Measurements from ENCODE around the gene DBH.

Gene DBH

DNA sequence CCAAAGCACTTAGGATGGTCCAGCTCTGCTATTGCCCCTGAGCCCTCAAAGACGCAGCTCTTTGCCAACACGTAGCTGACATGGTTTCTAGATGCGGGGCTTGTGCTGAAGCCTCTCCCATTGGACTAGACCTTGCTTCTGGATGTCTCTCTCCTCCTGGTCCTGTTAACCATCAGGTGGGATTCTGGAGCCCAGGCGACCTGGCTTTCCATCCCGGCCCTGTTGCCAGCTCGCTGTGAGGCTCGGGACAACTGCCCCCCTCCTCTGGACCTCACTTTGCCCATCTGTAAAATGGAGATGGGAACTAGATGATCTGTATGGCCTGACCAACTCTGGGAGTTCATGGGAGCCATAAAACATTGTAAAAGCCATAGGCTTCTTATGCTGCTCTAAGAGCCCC lies 4.0 kb downstream of the DBH start:
- DNase-seq (no peak), ATAC-seq (ENCODE audit: insufficient read depth, low read depth) (no peak)
- H3K36me3 ChIP-seq (ENCODE audit: insufficient read depth, low read length): no peaks in the 10 kb centered on the region

DNA sequence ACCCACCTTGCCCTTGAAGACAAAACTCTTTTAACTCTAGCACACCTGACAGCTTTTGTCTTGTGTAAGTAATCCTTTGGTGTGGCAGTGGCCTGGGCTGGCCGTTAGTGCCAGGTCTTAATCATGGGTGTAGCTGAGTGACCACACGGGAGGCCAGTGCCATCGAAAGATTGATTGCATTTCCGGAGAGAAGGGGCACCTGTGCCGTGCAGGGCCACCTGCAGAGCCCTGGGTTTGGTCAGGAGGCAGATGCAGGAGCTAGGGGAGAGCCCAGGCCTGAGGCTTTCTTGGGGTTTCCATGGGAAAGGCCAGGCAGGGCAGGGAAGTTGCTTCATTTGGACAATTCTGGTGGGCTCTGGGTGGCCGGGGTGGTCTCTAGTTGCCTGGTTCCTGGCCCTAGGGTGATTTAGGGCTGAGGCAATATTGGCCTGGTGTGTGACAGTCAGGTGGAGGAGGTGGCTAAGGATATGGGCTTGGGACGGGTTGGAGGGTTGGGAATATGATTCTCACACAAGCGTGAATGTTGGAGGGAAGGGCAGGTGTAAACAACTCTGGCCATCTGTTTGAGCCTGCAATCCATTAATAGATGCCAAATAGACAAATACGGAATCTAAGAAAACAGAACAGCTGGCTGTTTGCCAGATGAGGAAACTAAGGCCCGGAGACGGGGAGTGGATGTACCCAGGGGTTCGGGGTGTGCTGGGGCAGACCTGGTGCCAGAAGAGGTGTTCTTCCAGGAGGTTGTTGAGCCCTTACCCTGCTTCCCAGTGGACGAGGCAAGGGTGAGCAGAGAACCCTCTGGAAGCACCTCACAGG lies 4.6 kb downstream of the DBH start:
- H3K79me2 ChIP-seq (ENCODE audit: insufficient read depth, low read length): no peaks in the 10 kb centered on the region
- no peak overlapping the region for H2AFZ ChIP-seq (ENCODE audit: low read depth, low read length)
- no peaks in the 10 kb centered on the region for H3K36me3 ChIP-seq (ENCODE audit: insufficient read depth, low read length)
- no peaks in the 10 kb centered on the region for H3K27me3 ChIP-seq (ENCODE audit: insufficient read depth, low read length, poor library complexity)
- H3K27ac ChIP-seq (ENCODE audit: low read length): no peak overlapping the region
- H3K9me3 ChIP-seq (ENCODE audit: insufficient read depth, low read length, severe bottlenecking): no peaks in the 10 kb centered on the region
- ATAC-seq (ENCODE audit: insufficient read depth, low read depth) (no peak), DNase-seq (no peak)
- no peaks in the 10 kb centered on the region for H3K4me1 ChIP-seq (ENCODE audit: insufficient read depth, low read length)
- H3K4me2 ChIP-seq (ENCODE audit: insufficient read depth, low read length): no peak overlapping the region
- H3K9ac ChIP-seq (ENCODE audit: low read depth, low read length): no peak overlapping the region
- H3K4me3 ChIP-seq (ENCODE audit: low read depth in 1 of 2, low read length in 2 of 2): no peak overlapping the region
- no peaks in the 10 kb centered on the region for H4K20me1 ChIP-seq (ENCODE audit: insufficient read depth, low read length)
- TF ChIP-seq, protein P1, sequence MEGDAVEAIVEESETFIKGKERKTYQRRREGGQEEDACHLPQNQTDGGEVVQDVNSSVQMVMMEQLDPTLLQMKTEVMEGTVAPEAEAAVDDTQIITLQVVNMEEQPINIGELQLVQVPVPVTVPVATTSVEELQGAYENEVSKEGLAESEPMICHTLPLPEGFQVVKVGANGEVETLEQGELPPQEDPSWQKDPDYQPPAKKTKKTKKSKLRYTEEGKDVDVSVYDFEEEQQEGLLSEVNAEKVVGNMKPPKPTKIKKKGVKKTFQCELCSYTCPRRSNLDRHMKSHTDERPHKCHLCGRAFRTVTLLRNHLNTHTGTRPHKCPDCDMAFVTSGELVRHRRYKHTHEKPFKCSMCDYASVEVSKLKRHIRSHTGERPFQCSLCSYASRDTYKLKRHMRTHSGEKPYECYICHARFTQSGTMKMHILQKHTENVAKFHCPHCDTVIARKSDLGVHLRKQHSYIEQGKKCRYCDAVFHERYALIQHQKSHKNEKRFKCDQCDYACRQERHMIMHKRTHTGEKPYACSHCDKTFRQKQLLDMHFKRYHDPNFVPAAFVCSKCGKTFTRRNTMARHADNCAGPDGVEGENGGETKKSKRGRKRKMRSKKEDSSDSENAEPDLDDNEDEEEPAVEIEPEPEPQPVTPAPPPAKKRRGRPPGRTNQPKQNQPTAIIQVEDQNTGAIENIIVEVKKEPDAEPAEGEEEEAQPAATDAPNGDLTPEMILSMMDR (IDR thresholded peaks at IDR 0.05; ENCODE audit: borderline replicate concordance, extremely low read depth, low read length, poor library complexity, severe bottlenecking): no peak
- TF ChIP-seq EZH2 (IDR thresholded peaks at IDR 0.05; ENCODE audit: borderline replicate concordance, low read depth, low read length, severe bottlenecking): no peak

More for the DNA sequence above, 4.0 kb downstream of the DBH start:
- Histone ChIP-seq H3K9ac (ENCODE audit: low read depth, low read length) (no peak overlapping the region), H3K9me3 (ENCODE audit: insufficient read depth, low read length, severe bottlenecking) (no peaks in the 10 kb centered on the region), H3K4me2 (ENCODE audit: insufficient read depth, low read length) (no peak overlapping the region), H3K79me2 (ENCODE audit: insufficient read depth, low read length) (no peaks in the 10 kb centered on the region), H3K4me1 (ENCODE audit: insufficient read depth, low read length) (no peaks in the 10 kb centered on the region), H3K27me3 (ENCODE audit: insufficient read depth, low read length, poor library complexity) (no peaks in the 10 kb centered on the region), H4K20me1 (ENCODE audit: insufficient read depth, low read length) (no peaks in the 10 kb centered on the region), H2AFZ (ENCODE audit: low read depth, low read length) (no peak overlapping the region), H3K27ac (ENCODE audit: low read length) (no peak overlapping the region), H3K4me3 (ENCODE audit: low read depth in 1 of 2, low read length in 2 of 2) (no peak overlapping the region)
- TF ChIP-seq, protein P1 (IDR thresholded peaks at IDR 0.05; ENCODE audit: borderline replicate concordance, extremely low read depth, low read length, poor library complexity, severe bottlenecking): no peak
- TF ChIP-seq EZH2 (IDR thresholded peaks at IDR 0.05; ENCODE audit: borderline replicate concordance, low read depth, low read length, severe bottlenecking): no peak

DNA sequence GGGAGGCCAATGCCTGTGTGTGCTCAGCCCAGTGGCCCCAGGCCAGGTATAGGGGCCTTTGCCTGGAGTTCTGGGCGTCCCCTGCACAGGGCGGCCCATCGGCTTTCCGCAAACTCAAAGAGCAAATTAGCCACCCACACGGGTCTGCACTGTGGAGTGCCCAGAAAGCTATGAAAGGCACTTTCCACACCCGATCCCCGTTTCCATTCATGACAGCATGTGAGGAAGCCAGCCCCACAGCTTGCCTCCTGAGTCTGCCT lies 5.2 kb downstream of the DBH start:
- no peak for TF ChIP-seq EZH2 (IDR thresholded peaks at IDR 0.05; ENCODE audit: borderline replicate concordance, low read depth, low read length, severe bottlenecking)
- TF ChIP-seq, protein P1 (IDR thresholded peaks at IDR 0.05; ENCODE audit: borderline replicate concordance, extremely low read depth, low read length, poor library complexity, severe bottlenecking): no peak
- H3K4me1 ChIP-seq (ENCODE audit: insufficient read depth, low read length): no peaks in the 10 kb centered on the region
- no peaks in the 10 kb centered on the region for H3K36me3 ChIP-seq (ENCODE audit: insufficient read depth, low read length)
- no peaks in the 10 kb centered on the region for H3K79me2 ChIP-seq (ENCODE audit: insufficient read depth, low read length)
- H2AFZ ChIP-seq (ENCODE audit: low read depth, low read length): no peak overlapping the region
- H3K9me3 ChIP-seq (ENCODE audit: insufficient read depth, low read length, severe bottlenecking): no peaks in the 10 kb centered on the region
- H4K20me1 ChIP-seq (ENCODE audit: insufficient read depth, low read length): no peaks in the 10 kb centered on the region
- no peak overlapping the region for H3K27ac ChIP-seq (ENCODE audit: low read length)
- no peak overlapping the region for H3K4me2 ChIP-seq (ENCODE audit: insufficient read depth, low read length)
- no peak overlapping the region for H3K4me3 ChIP-seq (ENCODE audit: low read depth in 1 of 2, low read length in 2 of 2)
- ATAC-seq (ENCODE audit: insufficient read depth, low read depth): no peak
- no peak overlapping the region for H3K9ac ChIP-seq (ENCODE audit: low read depth, low read length)
- DNase-seq: no peak
- H3K27me3 ChIP-seq (ENCODE audit: insufficient read depth, low read length, poor library complexity): no peaks in the 10 kb centered on the region

All from DND-41 (cell line).